GM10248 (cell line): Measurements from ENCODE around the gene EXOC3.

Source experiments
- CTCF ChIA-PET: fragments of 300-600 bp; sonication (Branson Sonifier 250); formaldehyde crosslinking; extraction: SDS; loops from one replicate; lab custom pipeline; 2021; ENCODE audit warnings: antibody characterized with exemption; lab: Yijun Ruan, JAX
- POLR2A ChIA-PET: fragments of 350-650 bp; sonication (Branson Sonifier 250); formaldehyde crosslinking; extraction: SDS; loops from one replicate; lab custom pipeline; 2020; ENCODE audit warnings: antibody characterized with exemption; lab: Yijun Ruan, JAX
- DNase-seq: peaks from one replicate; pipeline ENCODE4 v3.0.0; 2012; ENCODE audit errors: extremely low spot score
- TF ChIP-seq, protein P1 (sequence below): IDR thresholded peaks from 2 replicates; pipeline ENCODE4 v1.5.1; 2012; ENCODE audit warnings: mild to moderate bottlenecking, low read depth; ENCODE audit errors: extremely low read depth, missing control alignments, control extremely low read depth

Gene EXOC3

GRCh38 chr5:424301-425110 is 18.5 kb upstream of the EXOC3 start:
- ChIA-PET POLR2A (interaction anchor here (0.8 to 0.9 kb wide), 2 partner anchors 20 to 30 kb away, joined by 3 read pairs; no protein-coding TSS in a partner anchor), CTCF (interaction anchor here (0.7 to 3.3 kb wide), 14 partner anchors 10 to 108 kb away, joined by 3 to 22 read pairs (median 5); partner anchors contain the start of gene AHRR)
- peak; percentile 86 for DNase-seq
- TF ChIP-seq, protein P1, sequence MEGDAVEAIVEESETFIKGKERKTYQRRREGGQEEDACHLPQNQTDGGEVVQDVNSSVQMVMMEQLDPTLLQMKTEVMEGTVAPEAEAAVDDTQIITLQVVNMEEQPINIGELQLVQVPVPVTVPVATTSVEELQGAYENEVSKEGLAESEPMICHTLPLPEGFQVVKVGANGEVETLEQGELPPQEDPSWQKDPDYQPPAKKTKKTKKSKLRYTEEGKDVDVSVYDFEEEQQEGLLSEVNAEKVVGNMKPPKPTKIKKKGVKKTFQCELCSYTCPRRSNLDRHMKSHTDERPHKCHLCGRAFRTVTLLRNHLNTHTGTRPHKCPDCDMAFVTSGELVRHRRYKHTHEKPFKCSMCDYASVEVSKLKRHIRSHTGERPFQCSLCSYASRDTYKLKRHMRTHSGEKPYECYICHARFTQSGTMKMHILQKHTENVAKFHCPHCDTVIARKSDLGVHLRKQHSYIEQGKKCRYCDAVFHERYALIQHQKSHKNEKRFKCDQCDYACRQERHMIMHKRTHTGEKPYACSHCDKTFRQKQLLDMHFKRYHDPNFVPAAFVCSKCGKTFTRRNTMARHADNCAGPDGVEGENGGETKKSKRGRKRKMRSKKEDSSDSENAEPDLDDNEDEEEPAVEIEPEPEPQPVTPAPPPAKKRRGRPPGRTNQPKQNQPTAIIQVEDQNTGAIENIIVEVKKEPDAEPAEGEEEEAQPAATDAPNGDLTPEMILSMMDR, result no peak

DNA sequence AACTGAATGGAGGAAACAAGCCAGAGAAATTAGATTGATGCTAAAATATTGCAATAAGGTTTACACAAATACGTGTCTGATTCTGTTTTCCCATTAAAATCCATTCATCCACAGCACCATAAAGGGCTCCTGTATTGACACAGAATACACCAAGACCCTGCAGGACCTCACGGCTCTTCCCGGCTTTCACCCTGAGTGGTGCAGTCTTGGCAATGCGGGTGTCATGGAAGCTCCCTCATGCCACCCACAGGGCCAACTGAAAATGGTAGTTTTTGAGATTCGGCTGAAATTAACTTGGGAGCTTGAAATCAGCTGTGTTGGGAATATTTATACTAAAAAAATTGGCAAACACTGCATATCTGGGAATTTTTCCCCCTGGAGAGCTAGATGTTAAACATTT is 17.3 kb upstream of the EXOC3 start:
- CTCF ChIA-PET, result interaction anchor here (1.2 to 3.3 kb wide), 6 partner anchors 11 to 109 kb away, joined by 3 to 22 read pairs (median 6); no protein-coding TSS in a partner anchor
- POLR2A ChIA-PET, result no interaction called here
- TF ChIP-seq, protein P1, result no peak
- DNase-seq, result no peak

DNA sequence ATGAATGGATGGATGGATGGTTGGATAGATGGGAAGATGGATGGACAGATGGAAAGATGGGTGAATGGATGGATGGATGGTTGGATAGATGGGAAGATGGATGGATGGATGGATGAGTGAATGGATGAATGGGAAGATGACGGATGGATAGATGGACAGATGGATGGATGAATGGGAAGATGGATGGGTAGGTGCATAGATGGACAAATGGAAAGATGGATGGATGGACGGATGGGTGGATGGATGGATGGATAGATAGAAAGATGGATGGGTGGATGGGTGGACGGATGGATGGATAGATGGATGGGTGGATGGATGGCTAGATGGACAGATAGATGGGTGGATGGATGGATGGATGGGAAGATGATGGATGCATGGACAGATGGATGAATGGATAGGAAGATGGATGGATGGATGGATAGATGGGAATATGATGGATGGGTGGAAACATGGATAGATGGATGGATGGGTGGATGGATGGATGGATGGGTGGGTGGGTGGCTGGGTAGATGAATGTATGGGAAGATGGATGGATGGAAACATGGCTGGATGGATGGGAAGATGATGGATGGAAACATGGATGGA is 16.5 kb upstream of the EXOC3 start:
- TF ChIP-seq, protein P1, result no peak
- no peak for DNase-seq
- ChIA-PET POLR2A (no interaction called here), CTCF (interaction anchor here (0.9 to 9.5 kb wide), 4 partner anchors 8 to 110 kb away, joined by 3 to 123 read pairs (median 14); no protein-coding TSS in a partner anchor)

GRCh38 chr5:427415-428087 is 15.4 kb upstream of the EXOC3 start:
- ChIA-PET POLR2A (interaction anchor here (0.8 kb wide), 1 partner anchor 57 kb away, joined by 3 read pairs; no protein-coding TSS in a partner anchor), CTCF (interaction anchor here (0.8 to 9.5 kb wide), 5 partner anchors 9 to 111 kb away, joined by 3 to 123 read pairs (median 3); no protein-coding TSS in a partner anchor)
- TF ChIP-seq, protein P1, result no peak
- no peak for DNase-seq

GRCh38 chr5:428219-428618 is 14.8 kb upstream of the EXOC3 start:
- DNase-seq, result no peak
- CTCF ChIA-PET, result interaction anchor here (0.8 to 9.5 kb wide), 4 partner anchors 19 to 111 kb away, joined by 3 to 123 read pairs (median 3); no protein-coding TSS in a partner anchor
- POLR2A ChIA-PET, result interaction anchor here (0.8 kb wide), 1 partner anchor 57 kb away, joined by 3 read pairs; no protein-coding TSS in a partner anchor
- TF ChIP-seq, protein P1, result no peak
